GM10847 (cell line): ENCODE data around the gene PEX26.
A peak's percentile ranks its signal among the peaks of the same experiment; 100 is the strongest.

Experiments
- POLR2A ChIP-seq: IDR thresholded peaks from 2 replicates; pipeline ENCODE4 v1.6.1; 2011; ENCODE audit not compliant: insufficient read length; ENCODE audit errors: extremely low read depth

PEX26 gene

DNA sequence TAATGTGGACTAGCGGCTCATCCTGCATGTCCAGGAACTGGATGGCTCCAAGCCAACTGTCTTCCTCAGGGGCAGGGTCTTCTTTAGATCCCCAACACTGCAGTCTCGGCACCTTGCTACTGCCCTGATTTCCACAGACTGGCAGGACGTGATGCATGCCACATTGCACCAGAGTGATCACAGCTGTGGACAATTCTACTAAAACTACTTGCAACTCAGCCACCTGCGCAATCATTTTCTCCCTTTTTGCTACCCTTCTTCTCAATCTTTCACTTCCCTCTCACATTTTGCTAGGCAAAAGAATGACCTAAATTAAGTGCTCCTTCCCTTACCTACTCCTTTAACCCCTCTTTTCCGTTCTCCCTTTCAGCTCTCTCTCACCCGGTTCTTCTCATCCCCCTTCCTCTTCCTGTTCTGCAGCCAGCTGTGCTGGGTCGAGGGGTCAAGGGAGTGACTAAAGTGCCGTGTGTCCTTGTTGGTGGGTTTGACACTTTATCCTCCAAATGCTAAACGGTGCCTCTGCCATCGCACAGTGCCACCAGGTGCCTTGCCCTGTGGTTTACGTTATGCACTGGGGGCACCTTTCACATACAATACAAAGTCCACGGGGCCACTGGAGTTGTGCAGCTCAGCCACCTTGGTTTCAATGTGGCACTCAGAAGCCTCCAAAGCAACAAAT lies 11.5 kb upstream of the PEX26 start:
- no peak for TF ChIP-seq POLR2A

DNA sequence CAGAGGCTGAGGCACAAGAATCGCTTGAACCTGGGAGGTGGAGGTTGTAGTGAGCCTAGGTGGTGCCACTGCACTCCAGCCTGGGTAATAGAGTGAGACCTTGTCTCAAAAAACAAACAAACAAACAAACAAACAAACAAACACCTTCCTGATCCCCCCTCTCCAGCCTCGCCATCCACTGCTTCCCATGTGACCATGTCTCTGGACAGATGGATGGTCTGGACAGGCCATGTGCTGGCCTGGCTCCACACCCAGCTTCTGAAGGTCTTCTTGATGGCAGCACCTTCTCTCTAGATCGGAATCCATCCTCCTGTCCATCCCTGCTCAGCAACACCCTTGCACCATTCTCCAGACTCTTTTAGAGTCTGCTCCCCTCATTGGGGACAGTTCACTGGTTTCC lies 10.7 kb upstream of the PEX26 start:
- no peak for TF ChIP-seq POLR2A

DNA sequence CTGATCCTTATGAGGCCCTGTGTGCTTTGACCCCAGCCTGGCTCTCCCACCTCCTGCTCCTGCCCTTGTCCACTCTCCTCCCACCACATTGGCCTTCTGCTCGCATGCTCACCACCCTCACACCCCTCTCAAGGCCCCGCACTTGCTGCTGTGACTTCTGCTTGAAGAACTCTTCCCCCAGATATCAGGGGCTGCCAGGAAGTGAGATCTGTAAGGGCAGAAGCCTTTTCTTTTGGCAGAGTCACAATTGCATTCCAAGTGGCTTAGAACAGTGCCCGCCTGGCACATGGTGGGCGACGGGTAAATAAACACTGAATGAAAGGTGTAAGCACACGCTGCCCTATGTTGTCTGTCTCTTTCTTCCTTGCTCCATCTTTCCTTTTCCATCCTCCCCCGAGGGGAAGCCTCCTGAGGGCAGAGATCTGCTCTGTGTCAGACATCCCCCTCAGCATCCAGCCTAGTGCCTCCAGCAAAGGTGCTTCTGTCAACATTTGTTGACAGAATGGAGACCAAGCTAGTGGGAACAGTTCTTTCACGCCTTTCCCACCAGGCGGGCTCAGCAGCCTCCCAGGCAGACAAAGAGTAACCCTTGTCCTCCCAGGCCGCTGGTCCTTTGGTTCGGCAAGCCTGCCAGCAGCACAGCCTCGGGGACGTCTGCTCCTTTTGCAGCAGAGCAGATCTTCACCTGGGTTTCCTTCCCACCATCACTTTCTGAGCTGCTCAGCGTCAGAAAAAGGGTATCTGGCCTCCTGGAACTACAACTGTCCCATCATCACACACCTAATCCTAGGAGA lies 10.0 kb upstream of the PEX26 start:
- no peak for TF ChIP-seq POLR2A

DNA sequence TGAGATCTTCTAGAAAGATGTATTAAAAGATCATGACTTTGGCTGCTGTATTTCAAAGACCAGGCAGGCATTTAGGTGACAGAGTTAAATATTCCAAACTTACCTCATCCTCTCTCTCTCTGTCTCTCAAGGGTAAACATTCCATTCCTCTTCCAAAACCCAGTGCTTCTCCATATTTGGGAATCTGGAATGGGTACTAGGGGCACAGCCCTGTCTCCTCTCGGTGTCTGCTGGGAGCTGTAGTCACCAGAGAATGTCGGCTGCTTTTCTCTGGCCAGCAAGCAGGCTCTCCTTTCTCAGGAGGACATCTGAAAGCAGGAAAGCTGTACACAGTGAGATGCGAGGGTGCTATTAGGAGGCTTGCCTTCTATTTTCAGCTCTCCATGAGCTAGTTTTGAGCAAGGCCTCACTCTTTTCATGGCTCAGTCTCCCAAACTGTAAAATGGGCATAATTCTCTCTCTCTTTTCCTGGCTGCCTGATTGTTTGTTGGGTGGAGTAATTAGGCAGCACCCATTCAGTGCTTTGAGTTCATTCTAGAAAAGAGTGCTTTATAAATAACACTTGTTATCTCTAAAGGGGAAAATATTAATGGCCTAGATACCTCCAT lies 9.3 kb upstream of the PEX26 start:
- no peak for TF ChIP-seq POLR2A

DNA sequence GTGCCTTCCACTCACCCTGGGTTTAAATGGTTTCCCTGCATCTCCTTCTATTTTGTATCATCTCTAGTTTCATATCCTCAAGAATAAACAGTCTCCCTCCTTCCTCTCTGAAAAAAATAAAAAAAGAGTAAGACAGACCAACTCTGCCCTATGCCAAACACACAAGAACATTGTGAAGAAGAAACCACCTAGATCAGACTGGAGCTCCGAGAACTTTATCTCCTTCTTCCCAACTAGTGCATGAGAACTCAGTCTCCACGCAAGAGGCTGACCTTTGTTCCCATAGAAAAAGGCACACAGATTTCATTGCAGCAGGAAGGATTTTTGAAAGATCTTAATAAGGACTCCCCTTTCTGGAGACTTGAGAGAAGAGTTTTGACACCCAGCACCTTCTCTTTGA lies 8.7 kb upstream of the PEX26 start:
- TF ChIP-seq POLR2A = no peak

DNA sequence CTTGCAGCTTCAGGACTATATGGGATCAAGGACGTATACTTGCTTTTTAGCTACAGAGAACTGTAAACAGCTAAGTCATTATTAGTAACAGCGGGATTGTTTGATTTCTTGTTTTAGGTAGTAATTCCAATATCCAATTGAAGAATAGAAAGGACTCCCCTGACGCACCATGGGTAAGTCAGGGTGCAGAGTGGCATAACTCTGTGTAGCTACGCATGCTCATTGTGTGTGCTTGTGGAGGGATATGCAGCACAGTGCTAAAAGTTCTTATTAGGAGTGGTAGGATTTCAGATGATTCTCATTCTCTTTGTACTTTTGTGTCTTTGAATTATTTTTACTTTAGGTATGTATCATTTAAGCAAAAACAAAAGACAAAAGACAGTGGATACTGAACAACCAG lies 7.7 kb upstream of the PEX26 start:
- TF ChIP-seq POLR2A = no peak

DNA sequence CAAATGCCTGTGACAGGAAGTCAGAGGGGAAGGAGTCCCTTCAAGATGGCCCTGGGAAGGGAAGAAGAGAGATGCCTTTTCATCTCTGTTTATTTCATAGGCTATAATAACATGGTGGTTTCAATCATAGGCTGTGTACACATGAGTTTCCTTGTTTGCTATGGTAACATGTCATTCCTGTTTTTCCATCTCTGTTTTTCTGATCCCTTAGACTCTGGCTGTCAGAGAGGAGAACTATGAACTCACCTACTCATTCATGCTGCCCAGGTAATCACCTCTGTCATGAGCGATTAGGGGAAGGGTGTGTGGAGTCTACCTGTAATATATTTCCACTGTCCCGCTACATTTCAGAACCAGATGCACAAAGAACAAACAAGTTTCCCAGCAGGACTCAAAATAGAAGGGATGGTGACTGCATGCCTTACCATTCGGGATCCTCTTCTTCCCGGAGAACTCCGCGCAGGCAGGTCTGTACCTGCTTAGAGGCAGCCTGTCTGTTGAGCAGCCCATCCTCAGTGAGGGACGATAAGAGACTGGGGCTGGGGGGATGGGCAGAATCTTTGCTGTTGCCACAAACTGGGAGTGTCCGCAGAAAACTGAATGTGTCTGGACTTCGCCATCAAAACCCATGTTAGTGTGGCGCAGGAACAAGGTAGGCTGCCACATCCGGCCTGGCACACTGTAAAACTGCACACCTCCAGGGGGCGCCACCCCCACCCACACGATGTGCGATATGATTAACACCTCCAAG lies 7.1 kb upstream of the PEX26 start:
- TF ChIP-seq POLR2A = no peak

DNA sequence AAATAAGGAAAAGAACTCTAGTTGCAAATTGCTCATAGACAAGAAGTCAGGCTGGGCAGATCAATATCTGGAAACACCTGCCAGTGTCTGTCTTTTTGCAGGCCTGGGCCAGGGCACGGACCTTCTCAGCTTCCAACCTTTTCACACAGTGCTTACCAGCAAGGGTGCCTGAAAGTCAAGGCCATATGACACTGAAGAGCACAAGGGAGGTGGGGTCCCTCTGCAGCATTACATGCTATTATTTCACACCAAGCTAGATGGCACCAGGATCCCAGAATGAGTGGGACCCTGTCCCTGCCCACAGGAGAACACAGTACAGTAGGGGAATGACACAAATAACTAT lies 5.9 kb upstream of the PEX26 start:
- TF ChIP-seq POLR2A = no peak

DNA sequence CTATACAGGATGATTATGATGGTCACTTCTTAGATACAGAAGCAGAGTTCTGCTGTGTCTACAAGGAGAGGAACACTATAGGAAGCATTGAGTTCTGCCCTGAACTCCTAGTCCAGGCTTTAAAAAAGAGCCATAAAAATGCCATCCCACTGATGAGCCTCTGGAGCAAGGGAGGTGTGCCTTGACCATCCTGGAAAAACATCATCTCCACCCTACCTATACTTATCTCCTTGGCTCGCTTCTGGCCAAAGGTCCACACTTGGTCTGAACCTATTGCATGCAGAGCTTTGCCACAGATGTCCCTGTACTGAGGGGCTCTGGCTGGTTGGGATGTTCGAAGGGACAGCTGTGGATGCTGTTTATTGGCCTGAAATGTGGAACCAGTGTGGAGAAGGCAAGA lies 4.3 kb upstream of the PEX26 start:
- TF ChIP-seq POLR2A = no peak

DNA sequence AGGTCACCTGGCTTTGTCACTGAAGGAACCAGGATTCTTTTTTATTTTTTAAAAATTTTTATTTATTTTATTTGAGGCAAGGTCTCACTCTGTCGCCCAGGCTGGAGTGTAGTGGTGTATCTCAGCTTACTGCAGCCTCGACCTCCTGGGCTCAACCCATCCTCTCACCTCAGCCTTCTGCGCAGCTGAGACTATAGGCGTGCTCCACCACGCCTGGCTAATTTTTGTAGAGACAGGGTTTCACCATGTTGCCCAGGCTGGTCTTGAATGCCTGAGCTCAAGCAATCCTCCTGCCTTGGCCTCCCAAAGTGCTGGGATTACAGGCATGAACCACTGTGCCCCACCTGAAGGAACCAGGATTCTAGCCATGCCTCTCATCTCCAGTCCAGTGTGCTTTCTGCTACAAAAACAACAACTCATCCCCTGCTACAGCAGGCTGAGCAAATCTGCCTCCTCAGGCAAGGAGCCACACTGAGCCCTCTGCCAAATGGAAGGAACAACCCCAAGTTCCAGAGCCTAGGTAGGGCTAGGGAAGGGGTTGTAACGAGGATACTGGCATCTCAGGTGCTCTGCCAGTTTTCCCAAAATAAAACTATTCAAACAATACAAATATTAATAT lies 2.6 kb upstream of the PEX26 start:
- no peak for TF ChIP-seq POLR2A

DNA sequence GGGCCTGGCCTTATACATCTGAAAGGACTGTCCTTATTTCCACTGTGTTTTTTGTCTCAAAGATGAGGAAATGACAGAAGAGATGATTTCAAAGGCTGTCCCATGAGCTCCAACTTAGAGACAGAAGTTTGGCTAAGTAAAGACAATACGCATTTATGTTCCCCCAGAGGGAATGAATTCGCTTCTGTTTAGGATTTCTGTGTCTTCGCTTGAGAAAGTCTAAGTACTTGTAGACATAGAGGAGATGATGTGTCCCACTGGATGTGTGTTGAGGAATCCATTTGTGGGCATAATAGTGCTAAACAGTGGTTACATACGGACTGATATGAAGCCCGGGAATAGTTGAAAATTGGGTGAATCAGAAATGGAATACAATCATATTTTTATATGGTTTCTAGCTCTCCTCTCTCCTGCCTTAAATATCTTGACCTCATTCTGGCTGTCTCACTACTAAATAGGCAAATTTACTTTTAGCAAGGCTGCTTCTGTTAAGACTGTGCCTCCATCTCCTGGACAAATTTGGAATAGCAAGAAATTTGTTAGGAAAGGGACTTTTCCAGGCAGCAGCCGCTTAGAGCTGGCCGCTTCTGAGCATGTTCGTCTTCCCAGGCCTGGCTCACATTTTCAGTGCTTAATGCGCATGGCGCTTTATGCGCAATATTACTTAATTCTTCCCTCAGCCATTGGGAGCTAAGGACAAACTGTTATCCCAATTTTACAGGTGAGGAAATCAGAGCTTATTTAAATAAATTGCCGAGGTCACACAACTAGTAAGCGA lies 1.9 kb upstream of the PEX26 start:
- TF ChIP-seq POLR2A = no peak

DNA sequence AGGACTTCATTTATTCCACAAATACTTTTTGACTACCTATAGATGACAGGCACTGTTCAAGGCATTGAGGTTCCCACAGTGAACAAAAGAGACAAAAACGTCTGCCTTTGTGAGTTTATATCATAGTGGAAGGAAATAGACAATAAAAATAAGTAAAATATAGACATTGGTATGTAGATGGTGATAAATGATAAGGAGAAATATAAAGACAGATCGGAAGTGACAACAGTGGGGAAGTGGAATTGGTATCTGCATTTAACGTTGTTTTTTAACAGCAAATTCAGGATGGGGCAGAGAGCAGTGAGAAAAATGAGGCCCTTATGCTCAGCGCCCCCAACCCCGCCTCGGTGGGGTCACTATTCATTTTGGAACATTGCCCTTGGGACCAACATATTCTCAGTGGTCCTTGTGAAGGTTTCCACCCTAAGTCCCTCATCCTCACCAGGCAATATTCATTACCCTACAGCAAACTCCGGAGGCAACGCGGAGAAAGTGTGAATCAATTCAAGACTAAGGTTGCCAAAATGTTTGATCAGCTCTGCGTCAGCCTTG lies 627 bp upstream of the PEX26 start:
- no peak for TF ChIP-seq POLR2A

DNA sequence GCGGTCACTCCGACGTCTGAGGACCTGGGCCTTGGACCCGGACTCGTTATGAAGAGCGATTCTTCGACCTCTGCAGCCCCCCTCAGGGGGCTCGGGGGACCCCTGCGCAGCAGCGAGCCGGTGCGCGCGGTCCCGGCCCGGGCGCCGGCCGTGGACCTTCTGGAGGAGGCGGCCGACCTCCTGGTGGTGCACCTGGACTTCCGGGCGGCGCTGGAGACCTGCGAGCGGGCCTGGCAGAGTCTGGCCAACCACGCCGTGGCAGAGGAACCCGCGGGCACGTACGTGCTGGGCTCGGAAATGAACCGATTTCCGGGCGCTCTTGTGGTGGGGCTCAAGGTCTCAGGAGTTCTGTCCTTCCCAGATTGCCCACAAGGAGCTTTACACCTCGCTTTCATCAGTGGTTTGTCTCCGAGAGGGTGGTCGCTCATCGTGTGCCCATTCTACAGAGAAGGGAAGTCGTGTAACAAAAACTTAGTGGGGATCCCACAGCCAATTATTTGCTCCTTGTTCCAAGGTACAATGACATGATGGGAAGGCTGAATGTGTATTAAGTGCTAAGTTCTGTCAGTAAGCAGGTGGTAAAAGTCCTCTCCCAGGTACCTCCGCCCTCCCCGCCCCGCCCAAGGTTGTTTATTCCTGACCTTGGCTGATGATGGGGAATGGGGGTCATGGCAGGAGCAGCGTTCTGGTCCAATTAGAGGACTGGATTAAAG lies 695 bp downstream of the PEX26 start:
- TF ChIP-seq POLR2A = peak; percentile 33
